DLD1 (cell line): ENCODE measurements around the gene TMEM156.

Experiments
- in situ Hi-C: cut with HindIII; loops from 2 replicates; pipeline ENCODE4 v1.10.0; 2017; ENCODE audit warnings: low sequenced_read_pairs

TMEM156 gene

GRCh38 chr4:38928974-38929373 lies 103.2 kb downstream of the TMEM156 start:
- in situ Hi-C loops, result no loop called here

DNA sequence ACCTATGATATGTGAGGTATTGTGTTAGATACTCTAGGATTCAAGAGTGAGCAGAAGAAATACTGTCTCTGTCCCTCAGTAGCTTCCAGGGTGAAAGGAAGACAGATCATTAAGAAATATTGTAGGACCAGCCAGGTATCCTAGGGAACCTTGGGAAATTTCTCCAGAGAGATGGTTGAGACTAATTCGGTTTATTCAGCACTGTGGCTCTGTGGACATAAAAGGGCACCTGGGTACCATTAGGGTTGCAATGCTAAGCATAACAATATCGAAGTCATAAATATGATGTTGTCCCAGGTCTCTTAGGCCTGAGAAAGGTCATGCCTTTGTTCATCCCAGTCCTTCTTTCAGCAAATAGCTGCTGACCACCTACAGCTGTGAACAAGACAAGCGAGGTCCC lies 103.6 kb downstream of the TMEM156 start:
- in situ Hi-C loops, result no loop called here

GRCh38 chr4:38926896-38927295 lies 105.3 kb downstream of the TMEM156 start:
- in situ Hi-C loops, result no loop called here

DNA sequence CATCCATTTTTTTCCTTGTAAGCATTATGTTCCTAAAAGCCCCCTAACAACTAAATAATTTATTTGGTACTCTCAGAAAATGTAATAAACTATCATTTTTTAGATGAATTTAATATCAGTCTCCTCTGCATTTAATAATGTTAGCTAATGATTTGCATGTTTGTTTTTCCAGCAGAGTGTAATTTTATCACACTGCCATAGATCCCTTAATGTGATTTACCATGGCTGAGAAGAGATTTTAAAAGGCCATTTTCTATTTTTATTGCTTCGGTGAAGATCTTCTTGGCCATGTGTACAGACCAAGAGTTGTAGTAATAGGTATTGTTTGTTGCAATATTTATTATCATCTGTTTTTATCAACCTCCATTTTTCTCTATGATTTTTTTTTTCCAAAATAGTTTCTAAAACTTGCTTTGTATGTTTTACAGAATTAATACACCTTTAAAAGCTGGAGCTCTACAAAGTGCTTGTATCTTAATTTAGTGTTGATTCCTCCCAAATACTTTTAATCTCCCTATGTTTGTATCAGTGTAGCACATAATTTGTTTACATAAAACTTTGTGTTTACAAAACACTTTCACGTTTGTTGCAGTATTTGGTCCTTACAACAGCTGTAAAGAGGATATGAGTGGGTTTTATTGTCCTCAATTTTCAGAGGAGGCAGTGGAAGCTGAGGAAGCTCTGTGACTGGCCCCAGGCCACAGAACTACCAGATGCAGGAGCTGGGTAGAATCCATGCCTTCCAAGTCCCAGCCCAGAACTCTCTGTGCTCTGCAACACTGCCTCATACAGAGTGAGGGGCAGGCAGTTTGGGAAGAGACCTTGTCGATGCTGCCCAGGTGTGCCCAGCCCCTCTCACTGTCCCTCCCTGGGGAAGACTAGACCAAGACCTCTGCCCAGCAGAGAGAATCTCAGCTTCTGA lies 106.5 kb downstream of the TMEM156 start:
- in situ Hi-C loops, result no loop called here

- in situ Hi-C loops, result no loop called here
Observed at GRCh38 chr4:38924353-38924752, 107.9 kb downstream of the TMEM156 start.

DNA sequence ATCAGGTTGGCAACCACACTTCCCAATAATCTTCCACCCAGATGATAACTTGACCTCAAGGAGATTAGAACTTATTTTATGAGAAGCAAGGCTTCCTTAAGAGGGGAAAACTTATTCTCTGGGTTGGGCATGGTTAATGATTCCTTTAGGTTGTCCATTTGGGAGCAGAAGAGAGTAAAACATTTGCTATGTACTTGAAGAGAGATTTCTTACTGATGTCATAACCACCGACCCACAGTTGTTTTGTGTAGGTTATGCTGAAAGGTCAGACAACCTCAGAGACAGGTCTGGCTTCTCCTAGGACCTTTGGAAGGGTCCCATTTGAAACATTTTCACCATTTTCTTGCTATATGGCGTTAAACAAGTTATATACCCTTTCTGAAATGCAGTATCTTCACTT lies 108.5 kb downstream of the TMEM156 start:
- in situ Hi-C loops, result no loop called here

GRCh38 chr4:38921151-38921550 lies 111.1 kb downstream of the TMEM156 start:
- in situ Hi-C loops, result no loop called here

- in situ Hi-C loops, result no loop called here
Observed at GRCh38 chr4:38920677-38921076, 111.5 kb downstream of the TMEM156 start.

GRCh38 chr4:38920186-38920585 lies 112.0 kb downstream of the TMEM156 start:
- in situ Hi-C loops, result no loop called here

DNA sequence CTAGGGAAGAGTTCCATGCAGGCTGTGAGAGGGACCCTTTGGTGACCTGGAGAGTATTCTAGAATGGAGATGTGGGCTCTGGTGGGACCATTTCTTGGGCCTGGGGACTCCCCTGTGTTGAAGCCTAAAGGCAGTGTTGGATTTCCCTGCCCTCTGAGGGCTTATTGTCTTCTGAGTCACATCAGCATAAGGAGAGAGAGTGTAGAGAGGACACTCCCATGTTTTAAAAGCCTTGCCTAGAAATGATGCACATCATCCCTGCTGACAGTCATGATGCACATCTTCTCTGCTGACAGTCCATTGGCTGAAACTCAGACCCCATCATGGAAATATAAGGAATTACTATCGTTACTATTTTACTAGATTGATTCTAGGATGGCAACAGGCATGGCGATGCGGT lies 112.7 kb downstream of the TMEM156 start:
- in situ Hi-C loops, result no loop called here

DNA sequence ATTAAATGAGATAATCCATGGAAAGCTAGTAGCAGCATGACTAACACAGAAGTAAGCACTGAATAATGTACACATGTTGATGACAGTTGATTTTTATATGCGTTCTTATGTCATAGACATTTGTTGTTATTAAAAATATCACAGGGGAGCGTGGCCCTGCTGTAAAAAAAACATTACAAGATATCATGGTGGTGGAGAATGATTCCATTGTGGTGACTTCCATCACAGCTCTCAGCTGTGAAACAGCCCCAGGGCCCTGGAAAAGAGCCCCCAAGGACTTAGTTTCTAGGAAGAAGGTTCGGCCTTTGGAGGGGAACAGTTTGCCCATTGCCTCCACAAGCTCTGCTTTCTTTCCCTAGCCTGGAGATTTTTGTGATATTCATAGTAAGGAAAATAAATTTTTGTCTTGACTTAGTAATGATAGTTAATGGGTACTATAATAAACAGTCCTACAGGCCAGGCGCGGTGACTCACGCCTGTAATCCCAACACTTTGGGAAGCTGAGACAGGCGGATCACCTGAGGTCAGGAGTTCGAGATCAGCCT lies 114.7 kb downstream of the TMEM156 start:
- in situ Hi-C loops, result no loop called here
